HCT116 (cell line): ENCODE measurements around the gene PPFIBP1. TPM values are rescaled to one million over a fixed set of nuclear protein-coding genes. Genes with fewer than 3 reads are reported as not detected.

Experiments
- ATAC-seq: fragments of 200-7000 bp; cut with Tn5 transposase; 2 replicates; pipeline ENCODE4 v1.9.1; 2020; ENCODE audit warnings: mild to moderate bottlenecking, moderate library complexity
- BruUV-seq: library from RNA; stranded (reverse); fragments of 400-500 nt; replicated peaks from 2 replicates; lab custom pipeline; 2021; lab: Mats Ljungman, UMichigan
- CTCF ChIA-PET: fragments of 300-600 bp; sonication (Branson Sonifier 250); formaldehyde crosslinking; loops from one replicate; lab custom pipeline; 2021; ENCODE audit warnings: antibody characterized with exemption; lab: Charles Lee
- POLR2A ChIA-PET: fragments of 300-600, 350-600 bp; sonication (Branson Sonifier 250); formaldehyde crosslinking; loops from one replicate; lab custom pipeline; 2021; ENCODE audit warnings: antibody characterized with exemption; lab: Charles Lee
- RAD21 ChIA-PET, 2 experiments: fragments of 300-600 bp; sonication (Branson Sonifier 250); formaldehyde crosslinking; loops; one replicate each; lab custom pipeline; 2023; ENCODE audit warnings: low total read pairs in 2 of 2; ENCODE audit not compliant: uncharacterized antibody in 2 of 2, unreplicated experiment in 2 of 2, low non-redundant PET in 1 of 2; lab: Charles Lee
- DNase-seq: peaks from one replicate; pipeline ENCODE4 v3.0.0-alpha.2; 2010; ENCODE audit warnings: low read depth, low spot score
- H2AFZ ChIP-seq: fragments of 200-600 bp; shearing (Covaris generic), sonication (generic); 2 replicates; pipeline ENCODE4 v1.6.1; 2017; ENCODE audit warnings: low read depth, mixed run types, mixed read lengths, antibody characterized with exemption, low read length; ENCODE audit not compliant: poor library complexity, severe bottlenecking
- H3K27ac ChIP-seq: 2 replicates; pipeline ENCODE4 v1.5.1; 2012; ENCODE audit warnings: low read depth, low read length
- H3K27me3 ChIP-seq: fragments of 200-600 bp; sonication (generic); 2 replicates; pipeline ENCODE4 v1.6.1; 2016; ENCODE audit warnings: mixed run types, low read length, mixed read lengths; ENCODE audit not compliant: insufficient read depth
- H3K36me3 ChIP-seq, 2 experiments: fragments of 200-500 bp in 1 of 2; fragments of 200-600 bp in 1 of 2; sonication (Bioruptor generic) in 1 of 2; sonication (generic) in 1 of 2; 2 replicates each; pipeline versions ENCODE4 v1.5.1 to v1.6.1; 2014 to 2016; ENCODE audit warnings: low read length in 2 of 2, inconsistent platforms in 1 of 2, mixed read lengths in 1 of 2, mixed run types in 1 of 2; ENCODE audit not compliant: insufficient read depth in 2 of 2, control insufficient read depth in 1 of 2
- H3K4me1 ChIP-seq, 2 experiments: fragments of 200-600 bp in 1 of 2; sonication (generic) in 1 of 2; 2 replicates each; pipeline versions ENCODE4 v1.5.1 to v1.6.1; 2012 to 2017; ENCODE audit warnings: low read length in 2 of 2, inconsistent platforms in 1 of 2, mild to moderate bottlenecking in 1 of 2, mixed read lengths in 1 of 2, mixed run types in 1 of 2, moderate library complexity in 1 of 2; ENCODE audit not compliant: insufficient read depth in 2 of 2, control insufficient read depth in 1 of 2
- H3K4me2 ChIP-seq: fragments of 200-600 bp; sonication (generic); 2 replicates; pipeline ENCODE4 v1.6.1; 2017; ENCODE audit warnings: mixed run types, low read length, mixed read lengths
- H3K4me3 ChIP-seq, 2 experiments: fragments of 200-600 bp in 1 of 2; sonication (generic) in 1 of 2; replicated peaks in 1 of 2; 2 replicates each; pipeline ENCODE4 v1.5.1; 2011 to 2016; ENCODE audit warnings: low read length in 2 of 2, control low read depth in 1 of 2, low read depth in 1 of 2, mild to moderate bottlenecking in 1 of 2, mixed read lengths in 1 of 2, mixed run types in 1 of 2
- H3K79me2 ChIP-seq: fragments of 200-600 bp; sonication (generic); 2 replicates; pipeline ENCODE4 v1.6.1; 2017; ENCODE audit warnings: mild to moderate bottlenecking, mixed run types, low read length, moderate library complexity, mixed read lengths; ENCODE audit not compliant: insufficient read depth
- H3K9ac ChIP-seq: fragments of 200-600 bp; sonication (generic); 2 replicates; pipeline ENCODE4 v1.6.1; 2016; ENCODE audit warnings: low read length, mixed read lengths
- H3K9me2 ChIP-seq: fragments of 200-600 bp; sonication (generic), shearing (Covaris generic); 2 replicates; pipeline ENCODE4 v1.6.1; 2017; ENCODE audit warnings: mixed run types, mild to moderate bottlenecking, moderate library complexity; ENCODE audit not compliant: insufficient read depth
- H3K9me3 ChIP-seq, 2 experiments: fragments of 200-500 bp in 1 of 2; fragments of 200-600 bp in 1 of 2; sonication (Bioruptor generic) in 1 of 2; sonication (generic) in 1 of 2; 2 replicates each; pipeline ENCODE4 v1.6.1; 2014 to 2017; ENCODE audit warnings: low read length in 2 of 2, mixed read lengths in 2 of 2, inconsistent platforms in 1 of 2, low read depth in 1 of 2, mild to moderate bottlenecking in 1 of 2, mixed run types in 1 of 2, moderate library complexity in 1 of 2; ENCODE audit not compliant: control insufficient read depth in 1 of 2, insufficient read depth in 1 of 2
- H4K20me1 ChIP-seq: fragments of 200-600 bp; sonication (generic), shearing (Covaris generic); 2 replicates; pipeline ENCODE4 v1.6.1; 2017; ENCODE audit warnings: mixed run types, mild to moderate bottlenecking, moderate library complexity; ENCODE audit not compliant: insufficient read depth
- CBX3 ChIP-seq: IDR thresholded peaks from 2 replicates; pipeline ENCODE4 v1.6.1; 2012; ENCODE audit warnings: low read depth
- CEBPB ChIP-seq: IDR thresholded peaks from 2 replicates; pipeline ENCODE4 v1.6.1; 2012; ENCODE audit warnings: low read depth
- FOSL1 ChIP-seq: IDR thresholded peaks from 2 replicates; pipeline ENCODE4 v1.6.1; 2012; ENCODE audit warnings: low read depth
- JUND ChIP-seq: IDR thresholded peaks from 2 replicates; pipeline ENCODE4 v1.6.1; 2012
- POLR2AphosphoS5 ChIP-seq: IDR thresholded peaks from 2 replicates; pipeline ENCODE4 v1.6.1; 2011; ENCODE audit warnings: mild to moderate bottlenecking, low read depth, low read length, moderate library complexity
- RAD21 ChIP-seq: IDR thresholded peaks from 2 replicates; pipeline ENCODE4 v1.6.1; 2012; ENCODE audit warnings: low read depth, mild to moderate bottlenecking
- SIN3A ChIP-seq: IDR thresholded peaks from 2 replicates; pipeline ENCODE4 v1.6.1; 2012; ENCODE audit warnings: low read depth
- SRF ChIP-seq: IDR thresholded peaks from 2 replicates; pipeline ENCODE4 v1.6.1; 2012; ENCODE audit warnings: low read depth
- TCF7L2 ChIP-seq: IDR thresholded peaks from 2 replicates; pipeline ENCODE4 v1.7.0; 2011; ENCODE audit warnings: borderline replicate concordance, inconsistent platforms; ENCODE audit not compliant: insufficient read depth, insufficient read length; ENCODE audit errors: extremely low read depth
- YY1 ChIP-seq: IDR thresholded peaks from 2 replicates; pipeline ENCODE4 v1.6.1; 2011; ENCODE audit warnings: low read length, low read depth, moderate library complexity, mild to moderate bottlenecking; ENCODE audit not compliant: insufficient replicate concordance; ENCODE audit errors: extremely low read depth
- ZFX ChIP-seq: fragments of 450-650 bp; IDR thresholded peaks from 2 replicates; pipeline ENCODE4 v1.6.1; 2017
- ZNF274 ChIP-seq: fragments of 200-500 bp; sonication (Bioruptor generic); IDR thresholded peaks from 2 replicates; pipeline ENCODE4 v1.6.1; 2014; ENCODE audit warnings: mild to moderate bottlenecking, low read depth, low read length, inconsistent platforms
- intact Hi-C: fragments of 100-400 bp; cut with micrococcal nuclease; formaldehyde crosslinking; loops from 2 replicates; pipeline ENCODE4 v1.10.0; 2022
- total RNA-seq: library from RNA; stranded (reverse); gene quantifications from one replicate; pipeline ENCODE4 v1.2.1, GENCODE V29; 2021; ENCODE audit not compliant: unreplicated experiment
- TF ChIP-seq, protein P1 (sequence below), 3 experiments: fragments of 200-600 bp in 1 of 3; sonication (generic) in 1 of 3; IDR thresholded peaks in 2 of 3; conservative IDR thresholded peaks in 1 of 3; 2 replicates each; pipeline ENCODE4 v1.5.1; 2012 to 2017; ENCODE audit warnings: low read depth in 2 of 3, low read length in 2 of 3, antibody characterized with exemption in 1 of 3, borderline replicate concordance in 1 of 3, control low read depth in 1 of 3, mild to moderate bottlenecking in 1 of 3, mixed read lengths in 1 of 3, mixed run types in 1 of 3, moderate library complexity in 1 of 3; ENCODE audit not compliant: insufficient read depth in 1 of 3
- TF ChIP-seq, protein P2 (sequence below): IDR thresholded peaks from 2 replicates; pipeline ENCODE4 v1.6.1; 2012
- TF ChIP-seq, protein P3 (sequence below): IDR thresholded peaks from 2 replicates; pipeline ENCODE4 v1.6.1; 2012
- TF ChIP-seq, protein P4 (sequence below): IDR thresholded peaks from 2 replicates; pipeline ENCODE4 v1.6.1; 2012; ENCODE audit warnings: low read depth
- TF ChIP-seq, protein P5 (sequence below): IDR thresholded peaks from 2 replicates; pipeline ENCODE4 v1.6.1; 2011; ENCODE audit warnings: mild to moderate bottlenecking, low read length, moderate library complexity; ENCODE audit not compliant: insufficient replicate concordance; ENCODE audit errors: extremely low read depth

The PPFIBP1 gene
- total RNA-seq, 1 experiment from 2014 or later: 102 TPM

DNA sequence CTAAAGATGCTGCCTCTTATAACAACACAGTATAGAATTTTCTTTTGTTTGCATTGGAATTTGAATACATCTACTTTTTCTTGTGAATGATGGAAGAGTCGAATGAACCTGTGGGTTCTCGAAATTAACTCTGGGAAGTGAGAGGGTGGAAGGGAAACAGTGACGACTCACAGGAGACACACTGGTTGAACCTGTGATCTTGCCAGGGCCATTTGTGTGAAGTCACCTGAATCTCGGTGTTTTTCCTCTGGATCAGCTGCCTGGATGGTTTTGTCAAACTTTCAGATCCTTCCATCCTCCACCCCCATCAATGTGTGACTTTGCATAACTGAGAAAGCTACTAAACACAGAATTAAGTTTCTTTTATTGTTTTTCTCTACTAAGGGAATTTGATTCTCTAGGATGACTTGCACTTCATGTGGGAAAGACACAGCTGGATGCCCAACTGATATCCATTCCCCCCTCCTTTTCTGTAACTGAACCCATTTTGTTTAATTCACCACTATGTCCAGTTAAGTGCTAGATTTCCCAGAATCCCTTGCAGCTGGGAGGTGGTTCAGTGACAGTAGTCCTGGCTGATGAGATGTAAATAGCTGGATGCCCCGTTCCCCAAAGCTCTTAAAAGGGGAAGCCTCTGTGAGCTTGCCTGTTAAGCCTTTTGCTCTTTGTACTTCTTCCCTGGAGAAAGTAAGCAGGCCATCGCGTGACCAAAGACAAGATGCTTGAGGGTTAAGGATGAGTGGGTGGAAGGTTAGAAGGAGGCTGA, 6.3 kb downstream of the PPFIBP1 start:
- CTCF ChIA-PET: interaction anchor here (1.1 kb wide), 1 partner anchor 104 kb away, joined by 3 read pairs; no protein-coding TSS in a partner anchor
- H2AFZ ChIP-seq: no peak overlapping the region
- POLR2A ChIA-PET: no interaction called here
- peak overlapping the region; percentile 28 for H3K4me2 ChIP-seq
- no peak for TF ChIP-seq ZFX
- TF ChIP-seq SRF: no peak
- TF ChIP-seq, protein P1, sequence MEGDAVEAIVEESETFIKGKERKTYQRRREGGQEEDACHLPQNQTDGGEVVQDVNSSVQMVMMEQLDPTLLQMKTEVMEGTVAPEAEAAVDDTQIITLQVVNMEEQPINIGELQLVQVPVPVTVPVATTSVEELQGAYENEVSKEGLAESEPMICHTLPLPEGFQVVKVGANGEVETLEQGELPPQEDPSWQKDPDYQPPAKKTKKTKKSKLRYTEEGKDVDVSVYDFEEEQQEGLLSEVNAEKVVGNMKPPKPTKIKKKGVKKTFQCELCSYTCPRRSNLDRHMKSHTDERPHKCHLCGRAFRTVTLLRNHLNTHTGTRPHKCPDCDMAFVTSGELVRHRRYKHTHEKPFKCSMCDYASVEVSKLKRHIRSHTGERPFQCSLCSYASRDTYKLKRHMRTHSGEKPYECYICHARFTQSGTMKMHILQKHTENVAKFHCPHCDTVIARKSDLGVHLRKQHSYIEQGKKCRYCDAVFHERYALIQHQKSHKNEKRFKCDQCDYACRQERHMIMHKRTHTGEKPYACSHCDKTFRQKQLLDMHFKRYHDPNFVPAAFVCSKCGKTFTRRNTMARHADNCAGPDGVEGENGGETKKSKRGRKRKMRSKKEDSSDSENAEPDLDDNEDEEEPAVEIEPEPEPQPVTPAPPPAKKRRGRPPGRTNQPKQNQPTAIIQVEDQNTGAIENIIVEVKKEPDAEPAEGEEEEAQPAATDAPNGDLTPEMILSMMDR (IDR thresholded peaks at IDR 0.05 in 2 of 3, conservative IDR thresholded peaks at IDR 0.05 in 1 of 3; ENCODE audit: borderline replicate concordance in 1 of 3, insufficient read depth in 1 of 3, low read depth in 2 of 3, low read length in 2 of 3): no peak
- no peak for TF ChIP-seq FOSL1
- TF ChIP-seq, protein P2, sequence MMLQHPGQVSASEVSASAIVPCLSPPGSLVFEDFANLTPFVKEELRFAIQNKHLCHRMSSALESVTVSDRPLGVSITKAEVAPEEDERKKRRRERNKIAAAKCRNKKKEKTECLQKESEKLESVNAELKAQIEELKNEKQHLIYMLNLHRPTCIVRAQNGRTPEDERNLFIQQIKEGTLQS: no peak
- TF ChIP-seq, protein P3, sequence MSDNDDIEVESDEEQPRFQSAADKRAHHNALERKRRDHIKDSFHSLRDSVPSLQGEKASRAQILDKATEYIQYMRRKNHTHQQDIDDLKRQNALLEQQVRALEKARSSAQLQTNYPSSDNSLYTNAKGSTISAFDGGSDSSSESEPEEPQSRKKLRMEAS: no peak
- no peak for TF ChIP-seq YY1
- no peak for TF ChIP-seq POLR2AphosphoS5
- TF ChIP-seq CBX3: no peak
- TF ChIP-seq, protein P4, sequence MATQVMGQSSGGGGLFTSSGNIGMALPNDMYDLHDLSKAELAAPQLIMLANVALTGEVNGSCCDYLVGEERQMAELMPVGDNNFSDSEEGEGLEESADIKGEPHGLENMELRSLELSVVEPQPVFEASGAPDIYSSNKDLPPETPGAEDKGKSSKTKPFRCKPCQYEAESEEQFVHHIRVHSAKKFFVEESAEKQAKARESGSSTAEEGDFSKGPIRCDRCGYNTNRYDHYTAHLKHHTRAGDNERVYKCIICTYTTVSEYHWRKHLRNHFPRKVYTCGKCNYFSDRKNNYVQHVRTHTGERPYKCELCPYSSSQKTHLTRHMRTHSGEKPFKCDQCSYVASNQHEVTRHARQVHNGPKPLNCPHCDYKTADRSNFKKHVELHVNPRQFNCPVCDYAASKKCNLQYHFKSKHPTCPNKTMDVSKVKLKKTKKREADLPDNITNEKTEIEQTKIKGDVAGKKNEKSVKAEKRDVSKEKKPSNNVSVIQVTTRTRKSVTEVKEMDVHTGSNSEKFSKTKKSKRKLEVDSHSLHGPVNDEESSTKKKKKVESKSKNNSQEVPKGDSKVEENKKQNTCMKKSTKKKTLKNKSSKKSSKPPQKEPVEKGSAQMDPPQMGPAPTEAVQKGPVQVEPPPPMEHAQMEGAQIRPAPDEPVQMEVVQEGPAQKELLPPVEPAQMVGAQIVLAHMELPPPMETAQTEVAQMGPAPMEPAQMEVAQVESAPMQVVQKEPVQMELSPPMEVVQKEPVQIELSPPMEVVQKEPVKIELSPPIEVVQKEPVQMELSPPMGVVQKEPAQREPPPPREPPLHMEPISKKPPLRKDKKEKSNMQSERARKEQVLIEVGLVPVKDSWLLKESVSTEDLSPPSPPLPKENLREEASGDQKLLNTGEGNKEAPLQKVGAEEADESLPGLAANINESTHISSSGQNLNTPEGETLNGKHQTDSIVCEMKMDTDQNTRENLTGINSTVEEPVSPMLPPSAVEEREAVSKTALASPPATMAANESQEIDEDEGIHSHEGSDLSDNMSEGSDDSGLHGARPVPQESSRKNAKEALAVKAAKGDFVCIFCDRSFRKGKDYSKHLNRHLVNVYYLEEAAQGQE: no peak
- TF ChIP-seq RAD21: no peak
- TF ChIP-seq, protein P5, sequence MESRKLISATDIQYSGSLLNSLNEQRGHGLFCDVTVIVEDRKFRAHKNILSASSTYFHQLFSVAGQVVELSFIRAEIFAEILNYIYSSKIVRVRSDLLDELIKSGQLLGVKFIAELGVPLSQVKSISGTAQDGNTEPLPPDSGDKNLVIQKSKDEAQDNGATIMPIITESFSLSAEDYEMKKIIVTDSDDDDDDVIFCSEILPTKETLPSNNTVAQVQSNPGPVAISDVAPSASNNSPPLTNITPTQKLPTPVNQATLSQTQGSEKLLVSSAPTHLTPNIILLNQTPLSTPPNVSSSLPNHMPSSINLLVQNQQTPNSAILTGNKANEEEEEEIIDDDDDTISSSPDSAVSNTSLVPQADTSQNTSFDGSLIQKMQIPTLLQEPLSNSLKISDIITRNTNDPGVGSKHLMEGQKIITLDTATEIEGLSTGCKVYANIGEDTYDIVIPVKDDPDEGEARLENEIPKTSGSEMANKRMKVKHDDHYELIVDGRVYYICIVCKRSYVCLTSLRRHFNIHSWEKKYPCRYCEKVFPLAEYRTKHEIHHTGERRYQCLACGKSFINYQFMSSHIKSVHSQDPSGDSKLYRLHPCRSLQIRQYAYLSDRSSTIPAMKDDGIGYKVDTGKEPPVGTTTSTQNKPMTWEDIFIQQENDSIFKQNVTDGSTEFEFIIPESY: no peak
- TF ChIP-seq CEBPB: no peak
- TF ChIP-seq JUND: no peak
- TF ChIP-seq TCF7L2: no peak
- TF ChIP-seq ZNF274: no peak
- TF ChIP-seq SIN3A: no peak
- no peaks in the 10 kb centered on the region for H3K27me3 ChIP-seq
- RAD21 ChIA-PET: interaction anchor here in 1 of 2 experiments (0.8 kb wide), 1 partner anchor 19 kb away, joined by 3 read pairs; no protein-coding TSS in a partner anchor
- H3K36me3 ChIP-seq: no peaks in the 10 kb centered on the region
- BruUV-seq: no TSS peak
- H3K9ac ChIP-seq: no peak overlapping the region
- peaks cover 41 to 44% of the 10 kb centered on the region in 2 experiments for H3K4me1 ChIP-seq
- H3K79me2 ChIP-seq: peaks cover 97% of the 10 kb centered on the region
- H3K9me3 ChIP-seq: no peaks in the 10 kb centered on the region
- no peak overlapping the region for H3K4me3 ChIP-seq
- no peak overlapping the region for H3K27ac ChIP-seq
- intact Hi-C loops: no loop called here
- H4K20me1 ChIP-seq: no peaks in the 10 kb centered on the region
- ATAC-seq (peak; percentile 46; the same call in 1 of the 2 replicates), DNase-seq (no peak)
- H3K9me2 ChIP-seq: no peaks in the 10 kb centered on the region
